Neuronal stem cell (in vitro differentiated cells): Measurements from ENCODE around the gene LAMC3.

ENCODE experiments used
- DNase-seq: peaks from one replicate; pipeline ENCODE4 v3.0.0-alpha.2; 2013; ENCODE audit warnings: low spot score
- H2AFZ ChIP-seq: one replicate; pipeline ENCODE4 v1.6.1; 2013; ENCODE audit warnings: mild to moderate bottlenecking, low read length, inconsistent platforms
- H2AK5ac ChIP-seq: 2 replicates; pipeline ENCODE4 v1.6.1; 2013; ENCODE audit warnings: low read depth, mild to moderate bottlenecking, inconsistent platforms, low read length, moderate library complexity, mixed read lengths
- H2BK120ac ChIP-seq: 2 replicates; pipeline ENCODE4 v1.6.1; 2013; ENCODE audit warnings: low read depth, mild to moderate bottlenecking, inconsistent platforms, low read length, moderate library complexity, mixed read lengths
- H2BK12ac ChIP-seq: one replicate; pipeline ENCODE4 v1.6.1; 2013; ENCODE audit warnings: low read length, inconsistent platforms
- H2BK15ac ChIP-seq: 2 replicates; pipeline ENCODE4 v1.6.1; 2013; ENCODE audit warnings: mild to moderate bottlenecking, low read length, inconsistent platforms, mixed read lengths
- H2BK5ac ChIP-seq: one replicate; pipeline ENCODE4 v1.6.1; 2013; ENCODE audit warnings: inconsistent platforms, mild to moderate bottlenecking, low read length, moderate library complexity
- H3K14ac ChIP-seq: one replicate; pipeline ENCODE4 v1.6.1; 2013; ENCODE audit warnings: low read length, inconsistent platforms
- H3K18ac ChIP-seq: 2 replicates; pipeline ENCODE4 v1.6.1; 2013; ENCODE audit warnings: low read length, inconsistent platforms
- H3K23ac ChIP-seq: 2 replicates; pipeline ENCODE4 v1.6.1; 2013; ENCODE audit warnings: low read depth, mild to moderate bottlenecking, mixed read lengths, low read length, inconsistent platforms; ENCODE audit not compliant: poor library complexity
- H3K27ac ChIP-seq: replicated peaks from 3 replicates; pipeline ENCODE4 v1.5.1; 2013; ENCODE audit warnings: low read length, inconsistent platforms
- H3K27me3 ChIP-seq, 3 experiments: 2 replicates each; pipeline ENCODE4 v1.6.1; 2013; ENCODE audit warnings: low read length in 3 of 3, mild to moderate bottlenecking in 2 of 3, inconsistent platforms in 1 of 3, low read depth in 1 of 3, mixed read lengths in 1 of 3, moderate library complexity in 1 of 3; ENCODE audit not compliant: control insufficient read depth in 3 of 3, insufficient read depth in 3 of 3
- H3K36me3 ChIP-seq, 2 donors: replicated peaks in 1 of 2; 2 replicates each; pipeline ENCODE4 v1.6.1; 2013; ENCODE audit warnings: low read length in 2 of 2; ENCODE audit not compliant: control insufficient read depth in 2 of 2, insufficient read depth in 2 of 2
- H3K4ac ChIP-seq: 2 replicates; pipeline ENCODE4 v1.6.1; 2013; ENCODE audit warnings: inconsistent platforms, mild to moderate bottlenecking, low read length, moderate library complexity
- H3K4me1 ChIP-seq, 2 donors: 1 replicate in 1 of 2; 2 replicates in 1 of 2; pipeline ENCODE4 v1.6.1; 2013; ENCODE audit warnings: low read length in 2 of 2, low read depth in 1 of 2; ENCODE audit not compliant: control insufficient read depth in 2 of 2, insufficient read depth in 1 of 2
- H3K4me2 ChIP-seq: one replicate; pipeline ENCODE4 v1.6.1; 2013; ENCODE audit warnings: mild to moderate bottlenecking, low read length, inconsistent platforms; ENCODE audit not compliant: insufficient read depth, poor library complexity, severe bottlenecking
- H3K4me3 ChIP-seq, 2 donors: 2 replicates each; pipeline ENCODE4 v1.5.1; 2013; ENCODE audit warnings: low read length in 2 of 2, mild to moderate bottlenecking in 2 of 2, inconsistent platforms in 1 of 2, moderate library complexity in 1 of 2
- H3K79me1 ChIP-seq: one replicate; pipeline ENCODE4 v1.6.1; 2013; ENCODE audit warnings: low read depth, mild to moderate bottlenecking, inconsistent platforms, low read length, moderate library complexity
- H3K9ac ChIP-seq: one replicate; pipeline ENCODE4 v1.6.1; 2013; ENCODE audit warnings: mild to moderate bottlenecking, low read depth, low read length, inconsistent platforms; ENCODE audit not compliant: poor library complexity
- H3K9me3 ChIP-seq, 2 donors: replicated peaks in 1 of 2; 2 replicates each; pipeline versions ENCODE3 to v1.6.1; 2013; ENCODE audit warnings: low read length in 2 of 2, mild to moderate bottlenecking in 2 of 2, inconsistent platforms in 1 of 2, low read depth in 1 of 2, mixed read lengths in 1 of 2, moderate library complexity in 1 of 2; ENCODE audit not compliant: control insufficient read depth in 2 of 2, insufficient read depth in 1 of 2
- H4K8ac ChIP-seq: one replicate; pipeline ENCODE4 v1.6.1; 2013; ENCODE audit warnings: low read depth, mild to moderate bottlenecking, inconsistent platforms, low read length, moderate library complexity
- H4K91ac ChIP-seq: one replicate; pipeline ENCODE4 v1.6.1; 2013; ENCODE audit warnings: low read length, low read depth, mild to moderate bottlenecking, inconsistent platforms; ENCODE audit not compliant: poor library complexity
- WGBS, 2 donors: extraction: QIAGEN DNeasy Blood & Tissue Kit; methylation state at CpG; one replicate each; pipeline ENCODE4 v1.1.7; 2013; ENCODE audit warnings: missing lambda C conversion rate in 2 of 2, mixed read lengths in 1 of 2; ENCODE audit not compliant: insufficient read length in 2 of 2, insufficient replicate concordance in 1 of 2; ENCODE audit errors: extremely low coverage in 2 of 2; 5-methylcytosine and 5-hydroxymethylcytosine counted together

Gene LAMC3

DNA sequence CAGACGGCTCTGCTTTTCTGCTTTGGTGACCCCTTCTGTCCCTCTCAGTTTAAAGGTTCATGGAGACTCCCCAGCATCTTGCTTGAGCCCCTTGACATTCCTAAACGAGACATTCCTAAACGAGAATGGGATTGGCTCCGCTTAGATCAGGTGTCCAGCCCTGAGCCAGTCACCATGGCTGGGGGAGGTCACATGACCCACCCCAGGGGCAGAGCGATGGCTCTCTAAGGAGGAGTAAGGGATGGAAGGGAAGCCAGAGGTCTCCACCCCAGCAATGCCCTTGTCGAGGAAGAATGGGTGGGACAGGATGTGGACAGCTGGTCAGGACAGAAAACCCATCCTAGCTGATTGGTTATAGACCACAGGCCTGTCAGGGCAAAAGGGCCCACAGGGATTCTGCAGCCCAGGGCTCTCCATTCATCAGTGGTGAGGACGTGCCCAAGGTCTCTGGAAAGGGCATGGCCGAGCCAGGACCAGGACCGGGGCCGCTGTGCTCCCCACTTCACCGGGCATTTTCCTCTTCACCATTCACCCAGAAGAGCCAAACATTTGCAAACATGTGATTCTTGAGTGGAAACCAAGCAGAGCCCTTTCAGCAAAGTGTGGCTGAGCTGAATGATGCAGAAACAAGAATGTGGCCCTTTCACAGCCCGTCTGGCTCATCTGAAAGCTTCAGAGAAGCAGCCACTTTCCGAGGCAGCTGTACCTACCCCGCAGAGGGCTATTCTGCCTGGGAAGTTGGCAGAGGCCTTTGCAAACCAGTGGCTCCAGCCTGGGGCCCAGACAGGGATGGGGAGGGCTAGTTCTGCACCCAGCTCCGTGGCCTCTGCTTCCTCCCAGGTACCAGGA lies 67.6 kb downstream of the LAMC3 start:
- no peak for DNase-seq
- no CpG with 5 or more reads among the region's 15 CpGs for WGBS, 2 donors
- Histone ChIP-seq H3K79me1 (no peaks in the 10 kb centered on the region), H3K9me3 (no peaks in the 10 kb centered on the region), H2BK5ac (no peak overlapping the region), H4K91ac (no peak overlapping the region), H3K27ac (no peak overlapping the region), H3K18ac (no peak overlapping the region), H2BK12ac (no peak overlapping the region), H3K27me3 (peaks cover 0 to 9% (median 0%) of the 10 kb centered on the region in 3 experiments), H2BK120ac (no peak overlapping the region), H3K36me3 (no peaks in the 10 kb centered on the region), H2AFZ (peak overlapping the region; percentile 80), H3K23ac (peak overlapping the region; percentile 93), H3K9ac (peak overlapping the region; percentile 50), H3K14ac (no peak overlapping the region), H3K4me1 (peaks cover 0 to 1% of the 10 kb centered on the region in 2 donors), H3K4me3 (no peak overlapping the region), H2AK5ac (no peak overlapping the region), H4K8ac (peak overlapping the region; percentile 52), H3K4me2 (no peak overlapping the region), H3K4ac (no peak overlapping the region), H2BK15ac (no peak overlapping the region)

GRCh38 chr9:131078427-131079366 lies 69.7 kb downstream of the LAMC3 start:
- Histone ChIP-seq H3K4me1 (peaks cover 0 to 1% of the 10 kb centered on the region in 2 donors), H3K9me3 (no peaks in the 10 kb centered on the region), H4K91ac (no peak overlapping the region), H2AFZ (no peak overlapping the region), H2BK120ac (no peak overlapping the region), H2BK5ac (no peak overlapping the region), H3K79me1 (no peaks in the 10 kb centered on the region), H3K36me3 (no peaks in the 10 kb centered on the region), H3K27me3 (peaks cover 0 to 6% (median 0%) of the 10 kb centered on the region in 3 experiments), H3K27ac (no peak overlapping the region), H3K18ac (peak overlapping the region; percentile 38), H2AK5ac (peak overlapping the region; percentile 69), H3K23ac (peak overlapping the region; percentile 94), H2BK15ac (no peak overlapping the region), H2BK12ac (no peak overlapping the region), H4K8ac (peak overlapping the region; percentile 49), H3K14ac (no peak overlapping the region), H3K4ac (no peak overlapping the region), H3K4me3 (no peak overlapping the region), H3K4me2 (no peak overlapping the region), H3K9ac (no peak overlapping the region)
- no peak for DNase-seq
- no CpG with 5 or more reads among the region's 17 CpGs for WGBS, 2 donors

GRCh38 chr9:131080589-131080988 lies 71.6 kb downstream of the LAMC3 start:
- H2BK120ac ChIP-seq, result no peak overlapping the region
- no peak overlapping the region for H3K4ac ChIP-seq
- H3K79me1 ChIP-seq, result no peaks in the 10 kb centered on the region
- H4K8ac ChIP-seq, result no peak overlapping the region
- H3K9me3 ChIP-seq, result no peaks in the 10 kb centered on the region
- no peak overlapping the region for H3K14ac ChIP-seq
- peak overlapping the region; percentile 81 for H3K23ac ChIP-seq
- H2BK5ac ChIP-seq, result no peak overlapping the region
- no peak overlapping the region for H3K9ac ChIP-seq
- no peak overlapping the region for H2AK5ac ChIP-seq
- H3K4me1 ChIP-seq, result peaks cover 0 to 3% of the 10 kb centered on the region in 2 donors
- no CpG with 5 or more reads among the region's 9 CpGs for WGBS, 2 donors
- H3K27me3 ChIP-seq, result peaks cover 0 to 14% (median 0%) of the 10 kb centered on the region in 3 experiments
- no peak overlapping the region for H2AFZ ChIP-seq
- no peak overlapping the region for H4K91ac ChIP-seq
- no peak overlapping the region for H3K27ac ChIP-seq
- H3K36me3 ChIP-seq, result no peaks in the 10 kb centered on the region
- no peak overlapping the region for H3K18ac ChIP-seq
- no peak overlapping the region for H3K4me3 ChIP-seq
- H2BK12ac ChIP-seq, result no peak overlapping the region
- H3K4me2 ChIP-seq, result no peak overlapping the region
- no peak overlapping the region for H2BK15ac ChIP-seq
- no peak for DNase-seq

GRCh38 chr9:131081868-131082267 lies 72.9 kb downstream of the LAMC3 start:
- Histone ChIP-seq H2AK5ac (no peak overlapping the region), H3K18ac (peak overlapping the region; percentile 60), H4K8ac (peak overlapping the region; percentile 24), H2BK120ac (no peak overlapping the region), H3K4ac (no peak overlapping the region), H3K36me3 (no peaks in the 10 kb centered on the region), H3K27me3 (peaks cover 0 to 16% (median 0%) of the 10 kb centered on the region in 3 experiments), H3K27ac (no peak overlapping the region), H2AFZ (no peak overlapping the region), H3K79me1 (no peaks in the 10 kb centered on the region), H3K23ac (peak overlapping the region; percentile 87), H3K9me3 (no peaks in the 10 kb centered on the region), H2BK12ac (no peak overlapping the region), H2BK5ac (peak overlapping the region; percentile 78), H3K4me1 (peaks cover 0 to 3% of the 10 kb centered on the region in 2 donors), H3K4me2 (no peak overlapping the region), H3K14ac (no peak overlapping the region), H3K9ac (no peak overlapping the region), H2BK15ac (no peak overlapping the region), H4K91ac (no peak overlapping the region), H3K4me3 (no peak overlapping the region)
- no peak for DNase-seq
- WGBS, 2 donors, result no CpG with 5 or more reads among the region's 9 CpGs
